ENCODE results near the gene TTC38. TPM values are rescaled to one million over a fixed set of nuclear protein-coding genes. Genes with fewer than 3 reads are reported as not detected.
A peak's percentile ranks its signal among the peaks of the same experiment; 100 is the strongest.

TTC38 gene
- total RNA-seq = 10 to 100 TPM in 2 of 5 donors, 1 to 10 TPM in 3; 6.8 to 21.6 (median 9.5) TPM
- 21.6 TPM for total RNA-seq (2013)
- 2.6 to 20.0 (median 9.0) reads per million in 29 experiments for total RNA-seq

DNA sequence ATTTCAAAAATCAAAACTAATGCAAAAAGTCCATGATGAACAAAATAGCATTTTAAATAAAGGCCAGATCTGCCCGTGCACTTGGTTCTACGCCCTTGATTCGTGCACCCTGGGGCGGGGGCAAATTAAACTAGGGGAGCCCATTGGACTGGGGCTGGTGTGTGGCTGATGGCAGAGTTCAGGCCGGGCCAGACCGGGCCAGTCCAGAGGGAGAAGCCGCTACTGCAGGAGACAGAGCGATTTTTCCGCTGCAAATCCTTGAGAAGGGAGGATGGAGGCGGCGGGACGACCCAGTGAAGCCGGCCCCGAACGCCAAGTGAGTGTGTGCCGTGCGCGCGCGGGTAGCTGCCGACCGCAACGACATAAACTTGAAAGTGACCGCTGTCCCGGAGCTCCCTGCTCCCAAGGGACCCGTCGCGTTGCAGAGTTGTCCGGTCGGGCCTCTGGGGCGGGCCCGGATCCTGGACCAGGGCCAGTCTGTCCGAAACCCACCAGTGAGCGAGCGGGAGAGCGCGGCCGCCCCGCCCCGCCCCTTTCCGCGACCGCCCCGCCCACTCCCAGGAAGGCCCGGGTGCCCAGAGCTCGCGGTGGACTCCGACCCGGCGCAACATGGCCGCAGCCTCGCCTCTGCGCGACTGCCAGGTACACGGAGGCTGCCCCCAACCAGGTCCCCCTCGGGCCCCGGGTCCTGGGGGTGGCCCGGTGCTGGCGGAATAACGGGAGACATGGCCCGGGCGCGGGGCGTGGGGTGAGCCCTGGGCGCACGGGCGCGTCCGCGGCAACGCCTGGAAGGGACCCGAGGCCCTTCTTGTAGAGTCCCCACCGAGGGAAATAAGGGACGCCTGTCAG lies at the start of gene TTC38:
TSS of gene TTC38 (plus strand) at position 578 of the 849 bp plus-strand sequence. CDS start at position 610, 32 bp downstream.
- no peaks in the 10 kb centered on the region for H3K36me3 Mint-ChIP-seq
- H3K27me3 Mint-ChIP-seq = peaks cover 20 to 21% of the 10 kb centered on the region in 2 donors
- 4% methylated on average over 74 of the region's 74 CpGs for WGBS (ENCODE audit: insufficient coverage)
- peaks cover 0 to 31% of the 10 kb centered on the region in 2 experiments for H3K4me1 ChIP-seq (ENCODE audit: control insufficient read depth in 1 of 2, extremely low read depth in 1 of 2, insufficient read depth in 2 of 2, low read length in 2 of 2)
- ChIA-PET CTCF (interaction anchor here in 1 of 2 donors (1.0 kb wide), 1 partner anchor 17 kb away, joined by 3 read pairs; the partner anchor contains the start of gene CDPF1), POLR2A (interaction anchor here in 1 of 2 donors (0.6 to 1.2 kb wide), 3 partner anchors 17 to 853 kb away, joined by 3 to 11 read pairs (median 4); no protein-coding TSS in a partner anchor)
- H3K4me3 ChIP-seq (ENCODE audit: control insufficient read depth in 1 of 2, extremely low read depth in 1 of 2, low read length in 1 of 2) = peak within 1 kb of the TSS; percentile 71 to 84
- peak in 25 of 35 experiments; percentile 15 to 65 (median 39) for DNase-seq
- peak; percentile 82 to 90 (median 86) for ATAC-seq (replicated peaks in 1 of 4)
- peak within 1 kb of the TSS; percentile 64 to 65 for H3K27ac Mint-ChIP-seq
- peaks cover 2 to 25% of the 10 kb centered on the region in 2 experiments for H3K27me3 ChIP-seq (replicated peaks in 1 of 2; ENCODE audit: control insufficient read depth in 2 of 2, extremely low read depth in 1 of 2, insufficient read depth in 2 of 2, low read length in 1 of 2)
- peaks cover 0 to 4% of the 10 kb centered on the region in 2 donors for H3K36me3 ChIP-seq (ENCODE audit: control insufficient read depth in 2 of 2, extremely low read depth in 1 of 2, insufficient read depth in 1 of 2, low read length in 1 of 2)
- H3K27ac ChIP-seq (ENCODE audit: low read length) = no peak within 1 kb of the TSS
- H3K4me1 Mint-ChIP-seq = peaks cover 15 to 25% (median 20%) of the 10 kb centered on the region in 3 donors
- H3K4me3 Mint-ChIP-seq = peak within 1 kb of the TSS; percentile 89 to 95 (median 90)
- no peaks in the 10 kb centered on the region for H3K9me3 Mint-ChIP-seq
- H3K9me3 ChIP-seq = no peaks in the 10 kb centered on the region

DNA sequence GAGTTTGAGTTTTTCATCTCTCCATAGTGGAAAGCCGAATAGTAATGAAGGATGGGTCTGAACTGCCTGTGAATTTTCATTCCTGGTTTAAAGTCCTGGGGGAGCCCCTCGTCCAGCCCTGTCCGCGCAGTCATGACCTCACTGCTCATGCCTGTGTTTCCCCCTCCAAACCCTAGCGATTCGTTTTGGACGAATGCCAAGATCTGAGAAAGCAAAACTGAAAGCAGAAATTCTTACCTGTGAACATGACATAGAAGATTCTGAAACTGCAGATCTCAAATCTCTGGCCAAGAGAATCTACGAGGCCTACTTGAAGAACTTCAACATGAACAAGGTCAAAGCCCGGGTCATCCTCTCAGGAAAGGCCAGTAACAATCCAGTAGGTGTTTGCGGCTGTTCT lies 48.2 kb upstream of the TTC38 start:
- no peaks in the 10 kb centered on the region for H3K27me3 Mint-ChIP-seq
- 27% methylated on average over 5 of the region's 10 CpGs for WGBS (ENCODE audit: insufficient coverage)
- H3K4me1 ChIP-seq (ENCODE audit: control insufficient read depth in 1 of 2, extremely low read depth in 1 of 2, insufficient read depth in 2 of 2, low read length in 2 of 2) = no peaks in the 10 kb centered on the region
- peaks cover 40% of the 10 kb centered on the region for H3K36me3 Mint-ChIP-seq
- ATAC-seq (replicated peaks in 1 of 4) = no peak
- H3K4me3 ChIP-seq (ENCODE audit: control insufficient read depth in 1 of 2, extremely low read depth in 1 of 2, low read length in 1 of 2) = no peak overlapping the region
- no peaks in the 10 kb centered on the region for H3K9me3 ChIP-seq
- H3K27ac ChIP-seq (ENCODE audit: low read length) = no peak overlapping the region
- H3K4me1 Mint-ChIP-seq = peaks cover 4 to 7% (median 6%) of the 10 kb centered on the region in 3 donors
- peak overlapping the region in 1 of 2 donors; percentile 59 for H3K27ac Mint-ChIP-seq
- peak overlapping the region in 1 of 3 donors; percentile 26 for H3K4me3 Mint-ChIP-seq
- peaks cover 3 to 46% of the 10 kb centered on the region in 2 donors for H3K36me3 ChIP-seq (ENCODE audit: control insufficient read depth in 2 of 2, extremely low read depth in 1 of 2, insufficient read depth in 1 of 2, low read length in 1 of 2)
- CTCF ChIA-PET = no interaction called here
- no peaks in the 10 kb centered on the region for H3K27me3 ChIP-seq (replicated peaks in 1 of 2; ENCODE audit: control insufficient read depth in 2 of 2, extremely low read depth in 1 of 2, insufficient read depth in 2 of 2, low read length in 1 of 2)
- H3K9me3 Mint-ChIP-seq = no peaks in the 10 kb centered on the region
- peak in 1 of 35 experiments; percentile 15 for DNase-seq
- POLR2A ChIA-PET = no interaction called here

DNA sequence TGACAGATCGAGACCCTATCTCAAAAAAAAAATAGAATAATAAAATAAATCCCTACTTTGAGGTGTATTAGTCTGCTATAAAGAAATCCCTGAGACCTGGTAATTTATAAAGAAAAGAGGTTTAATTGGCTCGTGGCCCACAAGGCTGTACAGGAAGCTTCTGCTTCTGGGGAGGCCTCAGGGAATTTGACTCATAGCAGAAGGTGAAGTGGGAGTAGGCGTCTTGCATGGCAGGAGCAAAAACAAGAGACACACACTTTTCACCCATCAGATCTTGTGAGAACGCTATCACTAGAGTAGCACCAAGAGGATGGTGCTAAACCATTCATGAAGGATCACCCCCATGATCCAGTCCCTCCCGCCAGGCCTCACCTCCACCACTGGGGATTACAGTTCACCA lies 46.9 kb upstream of the TTC38 start:
- ATAC-seq (replicated peaks in 1 of 4) (no peak), DNase-seq (no peak)
- no peak overlapping the region for H3K27ac ChIP-seq (ENCODE audit: low read length)
- no peak overlapping the region for H3K4me3 ChIP-seq (ENCODE audit: control insufficient read depth in 1 of 2, extremely low read depth in 1 of 2, low read length in 1 of 2)
- H3K4me1 ChIP-seq (ENCODE audit: control insufficient read depth in 1 of 2, extremely low read depth in 1 of 2, insufficient read depth in 2 of 2, low read length in 2 of 2) = no peaks in the 10 kb centered on the region
- ChIA-PET CTCF (no interaction called here), POLR2A (no interaction called here)
- no peaks in the 10 kb centered on the region for H3K9me3 Mint-ChIP-seq
- H3K4me3 Mint-ChIP-seq = no peak overlapping the region
- H3K36me3 ChIP-seq (ENCODE audit: control insufficient read depth in 2 of 2, extremely low read depth in 1 of 2, insufficient read depth in 1 of 2, low read length in 1 of 2) = peaks cover 3 to 37% of the 10 kb centered on the region in 2 donors
- 100% methylated on average over 1 of the region's 5 CpGs for WGBS (ENCODE audit: insufficient coverage)
- no peaks in the 10 kb centered on the region for H3K9me3 ChIP-seq
- H3K36me3 Mint-ChIP-seq = peaks cover 40% of the 10 kb centered on the region
- H3K4me1 Mint-ChIP-seq = peaks cover 4 to 7% (median 6%) of the 10 kb centered on the region in 3 donors
- no peaks in the 10 kb centered on the region for H3K27me3 Mint-ChIP-seq
- no peaks in the 10 kb centered on the region for H3K27me3 ChIP-seq (replicated peaks in 1 of 2; ENCODE audit: control insufficient read depth in 2 of 2, extremely low read depth in 1 of 2, insufficient read depth in 2 of 2, low read length in 1 of 2)
- no peak overlapping the region for H3K27ac Mint-ChIP-seq

DNA sequence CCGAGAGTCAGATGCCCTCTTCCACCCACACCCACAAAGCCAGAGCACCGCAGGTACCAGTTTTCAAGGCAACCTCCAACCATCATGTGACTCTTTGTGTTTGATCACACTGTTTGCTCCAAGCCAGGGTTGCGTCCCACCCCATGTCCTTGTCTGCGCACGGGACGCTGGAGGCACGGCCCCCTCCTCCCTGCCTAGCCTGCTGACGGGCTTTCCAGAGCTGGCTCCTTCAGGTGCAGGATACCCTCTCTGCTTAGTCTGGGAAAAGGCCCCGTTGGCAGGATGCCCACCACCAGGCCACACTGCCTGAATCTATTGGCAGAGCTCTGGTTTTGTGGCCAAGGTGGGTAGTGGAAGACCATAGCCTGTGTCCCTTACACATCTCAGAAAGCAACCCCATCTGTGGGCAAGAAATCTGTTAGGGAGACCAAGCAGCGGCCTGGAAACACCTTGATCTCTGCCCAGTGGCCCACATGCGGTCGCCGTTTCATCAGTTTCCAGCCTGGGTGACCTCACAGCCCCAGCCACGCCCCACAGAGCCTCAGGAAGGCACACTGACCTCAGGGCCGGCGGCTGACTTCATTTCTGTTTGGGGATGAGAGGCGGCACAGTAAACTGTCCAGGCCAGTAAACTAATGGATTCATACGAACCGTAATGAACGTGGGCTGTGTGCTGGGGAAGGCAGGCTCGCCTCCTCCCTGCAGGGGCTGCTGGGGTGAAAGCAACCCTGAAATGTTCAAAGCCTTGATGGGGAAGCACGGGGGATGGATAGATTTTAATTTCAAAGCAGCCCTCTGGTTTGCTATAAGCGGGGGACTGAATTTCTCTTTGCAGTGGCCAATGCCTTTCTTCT lies 43.5 kb upstream of the TTC38 start:
- no peak overlapping the region for H3K4me3 Mint-ChIP-seq
- H3K4me3 ChIP-seq (ENCODE audit: control insufficient read depth in 1 of 2, extremely low read depth in 1 of 2, low read length in 1 of 2) = no peak overlapping the region
- no peaks in the 10 kb centered on the region for H3K27me3 ChIP-seq (replicated peaks in 1 of 2; ENCODE audit: control insufficient read depth in 2 of 2, extremely low read depth in 1 of 2, insufficient read depth in 2 of 2, low read length in 1 of 2)
- H3K36me3 Mint-ChIP-seq = peaks cover 22% of the 10 kb centered on the region
- H3K36me3 ChIP-seq (ENCODE audit: control insufficient read depth in 2 of 2, extremely low read depth in 1 of 2, insufficient read depth in 1 of 2, low read length in 1 of 2) = peaks cover 3 to 22% of the 10 kb centered on the region in 2 donors
- H3K4me1 Mint-ChIP-seq = peaks cover 4 to 7% (median 6%) of the 10 kb centered on the region in 3 donors
- ChIA-PET POLR2A (no interaction called here), CTCF (no interaction called here)
- 91% methylated on average over 14 of the region's 23 CpGs for WGBS (ENCODE audit: insufficient coverage)
- H3K27ac Mint-ChIP-seq = no peak overlapping the region
- no peaks in the 10 kb centered on the region for H3K27me3 Mint-ChIP-seq
- ATAC-seq (replicated peaks in 1 of 4) (no peak), DNase-seq (no peak)
- no peaks in the 10 kb centered on the region for H3K9me3 ChIP-seq
- no peaks in the 10 kb centered on the region for H3K9me3 Mint-ChIP-seq
- no peak overlapping the region for H3K27ac ChIP-seq (ENCODE audit: low read length)
- no peaks in the 10 kb centered on the region for H3K4me1 ChIP-seq (ENCODE audit: control insufficient read depth in 1 of 2, extremely low read depth in 1 of 2, insufficient read depth in 2 of 2, low read length in 2 of 2)

DNA sequence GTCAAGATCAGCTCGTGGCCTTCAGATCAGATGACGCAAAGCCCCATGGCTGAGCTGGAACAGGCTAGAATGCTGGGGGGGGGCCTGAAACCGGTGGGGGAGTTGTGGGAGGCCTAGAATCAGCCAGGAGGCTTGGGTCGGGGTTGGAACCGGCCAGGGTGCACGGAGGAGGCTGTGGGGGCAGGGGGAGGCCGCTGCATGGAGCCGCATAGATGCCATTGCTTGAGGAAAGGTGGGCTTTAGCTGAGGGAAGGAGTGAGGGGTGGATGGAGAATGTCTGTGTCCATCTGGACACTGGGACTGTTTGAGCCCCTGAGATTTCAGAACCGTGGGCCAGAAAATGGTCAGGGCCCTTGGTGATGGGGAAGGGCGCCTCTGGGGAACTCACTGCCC lies 42.9 kb upstream of the TTC38 start:
- Histone ChIP-seq H3K36me3 (ENCODE audit: control insufficient read depth in 2 of 2, extremely low read depth in 1 of 2, insufficient read depth in 1 of 2, low read length in 1 of 2) (peaks cover 3 to 16% of the 10 kb centered on the region in 2 donors), H3K9me3 (no peaks in the 10 kb centered on the region), H3K27me3 (replicated peaks in 1 of 2; ENCODE audit: control insufficient read depth in 2 of 2, extremely low read depth in 1 of 2, insufficient read depth in 2 of 2, low read length in 1 of 2) (no peaks in the 10 kb centered on the region), H3K4me1 (ENCODE audit: control insufficient read depth in 1 of 2, extremely low read depth in 1 of 2, insufficient read depth in 2 of 2, low read length in 2 of 2) (no peaks in the 10 kb centered on the region), H3K27ac (ENCODE audit: low read length) (no peak overlapping the region), H3K4me3 (ENCODE audit: control insufficient read depth in 1 of 2, extremely low read depth in 1 of 2, low read length in 1 of 2) (no peak overlapping the region)
- Mint-ChIP-seq H3K9me3 (no peaks in the 10 kb centered on the region), H3K4me1 (peaks cover 0 to under 1% (median 0%) of the 10 kb centered on the region in 3 donors), H3K27me3 (no peaks in the 10 kb centered on the region), H3K4me3 (no peak overlapping the region), H3K36me3 (peaks cover 16% of the 10 kb centered on the region), H3K27ac (no peak overlapping the region)
- ChIA-PET POLR2A (no interaction called here), CTCF (no interaction called here)
- DNase-seq (no peak), ATAC-seq (replicated peaks in 1 of 4) (no peak)
- WGBS (ENCODE audit: insufficient coverage) = 94% methylated on average over 6 of the region's 10 CpGs

DNA sequence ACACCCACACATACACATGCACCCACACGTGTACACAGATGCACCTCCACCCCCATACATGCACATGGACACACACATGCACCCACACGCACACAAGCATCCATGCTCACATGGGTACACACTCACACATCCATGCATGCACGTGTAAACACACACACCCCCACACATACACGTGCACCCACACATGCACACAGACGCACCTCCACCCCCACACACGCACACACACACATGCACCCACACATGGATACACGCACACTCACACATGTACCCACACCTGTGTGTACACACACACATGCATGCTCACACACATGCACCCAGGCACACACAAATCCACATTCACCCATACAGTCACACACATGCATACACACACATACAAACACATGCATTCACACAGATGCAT lies 42.2 kb upstream of the TTC38 start:
- no peaks in the 10 kb centered on the region for H3K9me3 Mint-ChIP-seq
- no peak overlapping the region for H3K27ac Mint-ChIP-seq
- Histone ChIP-seq H3K4me1 (ENCODE audit: control insufficient read depth in 1 of 2, extremely low read depth in 1 of 2, insufficient read depth in 2 of 2, low read length in 2 of 2) (no peaks in the 10 kb centered on the region), H3K36me3 (ENCODE audit: control insufficient read depth in 2 of 2, extremely low read depth in 1 of 2, insufficient read depth in 1 of 2, low read length in 1 of 2) (peaks cover 3 to 12% of the 10 kb centered on the region in 2 donors), H3K9me3 (no peaks in the 10 kb centered on the region), H3K27me3 (replicated peaks in 1 of 2; ENCODE audit: control insufficient read depth in 2 of 2, extremely low read depth in 1 of 2, insufficient read depth in 2 of 2, low read length in 1 of 2) (no peaks in the 10 kb centered on the region), H3K4me3 (ENCODE audit: control insufficient read depth in 1 of 2, extremely low read depth in 1 of 2, low read length in 1 of 2) (no peak overlapping the region), H3K27ac (ENCODE audit: low read length) (no peak overlapping the region)
- WGBS (ENCODE audit: insufficient coverage) = 97% methylated on average over 7 of the region's 7 CpGs
- no peaks in the 10 kb centered on the region for H3K27me3 Mint-ChIP-seq
- POLR2A ChIA-PET = no interaction called here
- CTCF ChIA-PET = no interaction called here
- no peak for ATAC-seq (replicated peaks in 1 of 4)
- H3K4me3 Mint-ChIP-seq = no peak overlapping the region
- H3K36me3 Mint-ChIP-seq = peaks cover 16% of the 10 kb centered on the region
- H3K4me1 Mint-ChIP-seq = no peaks in the 10 kb centered on the region
- DNase-seq = no peak
